HFFc6 (cell line): ENCODE measurements around the gene FNTB. TPM values are rescaled to one million over a fixed set of nuclear protein-coding genes. Genes with fewer than 3 reads are reported as not detected.

Experiments used
- DNase-seq: peaks from one replicate; pipeline ENCODE4 v3.0.0-alpha.2; 2018
- H3K27ac Mint-ChIP-seq: 2 replicates; pipeline ENCODE4 v1.8.0; 2020; ENCODE audit warnings: mild to moderate bottlenecking, mixed read lengths
- H3K27me3 Mint-ChIP-seq: 2 replicates; pipeline ENCODE4 v1.8.0; 2021; ENCODE audit warnings: mild to moderate bottlenecking, moderate library complexity, mixed read lengths; ENCODE audit not compliant: insufficient read depth
- H3K36me3 Mint-ChIP-seq: 2 replicates; pipeline ENCODE4 v1.8.0; 2021; ENCODE audit warnings: low read depth, mixed read lengths
- H3K4me1 Mint-ChIP-seq: 2 replicates; pipeline ENCODE4 v1.8.0; 2020; ENCODE audit warnings: low read depth, mixed read lengths
- H3K4me3 Mint-ChIP-seq: 2 replicates; pipeline ENCODE4 v1.8.0; 2020; ENCODE audit warnings: mild to moderate bottlenecking, moderate library complexity, mixed read lengths
- H3K9me3 Mint-ChIP-seq: 2 replicates; pipeline ENCODE4 v1.8.0; 2020; ENCODE audit warnings: mild to moderate bottlenecking, mixed read lengths
- CTCF ChIP-seq: fragments of 200-600 bp; sonication (generic); IDR thresholded peaks from 2 replicates; pipeline ENCODE4 v1.5.0; 2021; ENCODE audit warnings: antibody characterized with exemption, mild to moderate bottlenecking
- total RNA-seq, 6 experiments: library from RNA; stranded (reverse); fragmentation: NEBNext Ultra II Directional; extraction: Animal tissue kit (Norgen Biotek cat#: 25700); gene quantifications; 2 replicates in 1 of 6; 3 replicates in 5 of 6; pipeline ENCODE4 v1.2.3, GENCODE V29; 2021

FNTB gene
- total RNA-seq, 6 experiments from 2014 or later = 14.1 to 22.7 (median 18.0) TPM

GRCh38 chr14:65007202-65007601 lies 20.5 kb downstream of the FNTB start:
- Mint-ChIP-seq H3K4me3 (no peak overlapping the region), H3K27ac (no peak overlapping the region), H3K27me3 (no peaks in the 10 kb centered on the region; the same call in 1 of the 2 replicates), H3K4me1 (peaks cover 38% of the 10 kb centered on the region), H3K36me3 (peaks cover 10% of the 10 kb centered on the region), H3K9me3 (no peaks in the 10 kb centered on the region)
- no peak for DNase-seq
- no peak for TF ChIP-seq CTCF

- Mint-ChIP-seq H3K4me3 (no peak overlapping the region), H3K27me3 (no peaks in the 10 kb centered on the region; the same call in 1 of the 2 replicates), H3K4me1 (peaks cover 16% of the 10 kb centered on the region), H3K36me3 (peaks cover 10% of the 10 kb centered on the region), H3K9me3 (no peaks in the 10 kb centered on the region), H3K27ac (no peak overlapping the region)
- no peak for TF ChIP-seq CTCF
- no peak for DNase-seq
Measured at GRCh38 chr14:65010211-65010931, 23.7 kb downstream of the FNTB start.

- H3K27me3 Mint-ChIP-seq = no peaks in the 10 kb centered on the region; the same call in 1 of the 2 replicates
- no peak for DNase-seq
- no peak for TF ChIP-seq CTCF
- H3K36me3 Mint-ChIP-seq = peaks cover 10% of the 10 kb centered on the region
- no peaks in the 10 kb centered on the region for H3K9me3 Mint-ChIP-seq
- no peak overlapping the region for H3K27ac Mint-ChIP-seq
- H3K4me3 Mint-ChIP-seq = no peak overlapping the region
- peaks cover 4% of the 10 kb centered on the region for H3K4me1 Mint-ChIP-seq
Measured at GRCh38 chr14:65011538-65011937, 24.8 kb downstream of the FNTB start.

- DNase-seq = no peak
- no peak for TF ChIP-seq CTCF
- H3K4me1 Mint-ChIP-seq = no peaks in the 10 kb centered on the region
Measured at GRCh38 chr14:65012353-65012752, 25.7 kb downstream of the FNTB start.

GRCh38 chr14:65015391-65015790 lies 28.7 kb downstream of the FNTB start:
- Mint-ChIP-seq H3K9me3 (no peaks in the 10 kb centered on the region), H3K4me3 (no peak overlapping the region), H3K27ac (no peak overlapping the region), H3K27me3 (no peaks in the 10 kb centered on the region; the same call in 1 of the 2 replicates), H3K36me3 (peaks cover 4% of the 10 kb centered on the region; the same call in 1 of the 2 replicates), H3K4me1 (no peaks in the 10 kb centered on the region)
- no peak for TF ChIP-seq CTCF
- DNase-seq = no peak

More at GRCh38 chr14:65012353-65012752, 25.7 kb downstream of the FNTB start:
- Mint-ChIP-seq H3K36me3 (peaks cover 10% of the 10 kb centered on the region), H3K9me3 (no peaks in the 10 kb centered on the region), H3K4me3 (no peak overlapping the region), H3K27ac (no peak overlapping the region), H3K27me3 (no peaks in the 10 kb centered on the region; the same call in 1 of the 2 replicates)
